ENCODE results near the gene RNF113A. TPM values are rescaled to one million over a fixed set of nuclear protein-coding genes. Genes with fewer than 3 reads are reported as not detected.

Gene RNF113A
- total and polyA plus RNA-seq, 2 of the 8 experiments (the other 6 are each of a cell fraction or from before 2014, with no cell fraction given), result 10.3 to 14.2 TPM

DNA sequence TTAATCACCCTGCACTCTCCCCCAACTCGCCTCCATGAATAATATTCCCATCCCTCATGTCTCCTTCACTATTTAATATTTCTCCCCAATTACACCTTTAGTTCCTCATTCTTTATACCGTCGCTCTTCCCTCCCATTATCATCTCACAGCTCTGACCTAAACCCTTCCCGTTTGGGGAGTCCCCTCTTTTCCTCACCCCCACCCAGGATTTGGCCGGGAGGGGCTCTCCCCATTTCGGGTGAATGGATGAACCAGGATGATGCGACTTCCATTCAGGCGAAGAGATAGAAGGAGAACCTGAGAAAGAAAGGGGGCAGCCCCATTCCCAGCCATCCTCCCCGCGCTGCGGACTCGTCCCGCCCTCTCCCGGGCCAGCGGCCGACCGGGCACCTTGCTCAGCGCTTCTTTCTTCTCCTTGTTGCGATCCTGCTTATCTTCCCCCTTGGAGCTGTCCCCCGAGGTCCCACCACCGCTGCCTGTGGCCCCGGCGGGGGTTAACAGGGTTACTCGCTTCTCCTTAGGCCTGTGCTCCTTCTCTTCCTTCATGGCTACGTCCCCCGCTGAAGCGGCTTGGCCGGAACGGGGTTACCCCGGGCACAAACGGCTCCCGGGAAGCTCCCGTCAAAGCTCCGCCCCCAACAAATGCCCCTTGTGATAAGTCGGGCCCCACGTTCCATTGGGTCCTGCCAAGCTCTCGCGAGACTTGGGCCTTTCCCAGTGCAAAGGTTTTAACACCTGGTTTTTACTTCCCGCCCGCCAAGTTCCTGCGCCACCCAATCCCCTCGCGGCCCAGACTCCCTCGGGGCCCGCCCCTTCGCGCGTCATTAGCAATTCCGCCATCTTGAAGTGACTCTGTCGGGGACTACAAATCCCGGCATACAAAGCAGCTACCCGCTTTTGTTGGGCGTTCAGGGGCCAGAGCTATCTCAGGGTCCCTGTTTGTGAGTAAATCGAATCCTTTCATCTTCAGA, 18.9 kb downstream of the RNF113A start, which contains the start of gene UPF3B (continued):
- TF ChIP-seq, protein P1, sequence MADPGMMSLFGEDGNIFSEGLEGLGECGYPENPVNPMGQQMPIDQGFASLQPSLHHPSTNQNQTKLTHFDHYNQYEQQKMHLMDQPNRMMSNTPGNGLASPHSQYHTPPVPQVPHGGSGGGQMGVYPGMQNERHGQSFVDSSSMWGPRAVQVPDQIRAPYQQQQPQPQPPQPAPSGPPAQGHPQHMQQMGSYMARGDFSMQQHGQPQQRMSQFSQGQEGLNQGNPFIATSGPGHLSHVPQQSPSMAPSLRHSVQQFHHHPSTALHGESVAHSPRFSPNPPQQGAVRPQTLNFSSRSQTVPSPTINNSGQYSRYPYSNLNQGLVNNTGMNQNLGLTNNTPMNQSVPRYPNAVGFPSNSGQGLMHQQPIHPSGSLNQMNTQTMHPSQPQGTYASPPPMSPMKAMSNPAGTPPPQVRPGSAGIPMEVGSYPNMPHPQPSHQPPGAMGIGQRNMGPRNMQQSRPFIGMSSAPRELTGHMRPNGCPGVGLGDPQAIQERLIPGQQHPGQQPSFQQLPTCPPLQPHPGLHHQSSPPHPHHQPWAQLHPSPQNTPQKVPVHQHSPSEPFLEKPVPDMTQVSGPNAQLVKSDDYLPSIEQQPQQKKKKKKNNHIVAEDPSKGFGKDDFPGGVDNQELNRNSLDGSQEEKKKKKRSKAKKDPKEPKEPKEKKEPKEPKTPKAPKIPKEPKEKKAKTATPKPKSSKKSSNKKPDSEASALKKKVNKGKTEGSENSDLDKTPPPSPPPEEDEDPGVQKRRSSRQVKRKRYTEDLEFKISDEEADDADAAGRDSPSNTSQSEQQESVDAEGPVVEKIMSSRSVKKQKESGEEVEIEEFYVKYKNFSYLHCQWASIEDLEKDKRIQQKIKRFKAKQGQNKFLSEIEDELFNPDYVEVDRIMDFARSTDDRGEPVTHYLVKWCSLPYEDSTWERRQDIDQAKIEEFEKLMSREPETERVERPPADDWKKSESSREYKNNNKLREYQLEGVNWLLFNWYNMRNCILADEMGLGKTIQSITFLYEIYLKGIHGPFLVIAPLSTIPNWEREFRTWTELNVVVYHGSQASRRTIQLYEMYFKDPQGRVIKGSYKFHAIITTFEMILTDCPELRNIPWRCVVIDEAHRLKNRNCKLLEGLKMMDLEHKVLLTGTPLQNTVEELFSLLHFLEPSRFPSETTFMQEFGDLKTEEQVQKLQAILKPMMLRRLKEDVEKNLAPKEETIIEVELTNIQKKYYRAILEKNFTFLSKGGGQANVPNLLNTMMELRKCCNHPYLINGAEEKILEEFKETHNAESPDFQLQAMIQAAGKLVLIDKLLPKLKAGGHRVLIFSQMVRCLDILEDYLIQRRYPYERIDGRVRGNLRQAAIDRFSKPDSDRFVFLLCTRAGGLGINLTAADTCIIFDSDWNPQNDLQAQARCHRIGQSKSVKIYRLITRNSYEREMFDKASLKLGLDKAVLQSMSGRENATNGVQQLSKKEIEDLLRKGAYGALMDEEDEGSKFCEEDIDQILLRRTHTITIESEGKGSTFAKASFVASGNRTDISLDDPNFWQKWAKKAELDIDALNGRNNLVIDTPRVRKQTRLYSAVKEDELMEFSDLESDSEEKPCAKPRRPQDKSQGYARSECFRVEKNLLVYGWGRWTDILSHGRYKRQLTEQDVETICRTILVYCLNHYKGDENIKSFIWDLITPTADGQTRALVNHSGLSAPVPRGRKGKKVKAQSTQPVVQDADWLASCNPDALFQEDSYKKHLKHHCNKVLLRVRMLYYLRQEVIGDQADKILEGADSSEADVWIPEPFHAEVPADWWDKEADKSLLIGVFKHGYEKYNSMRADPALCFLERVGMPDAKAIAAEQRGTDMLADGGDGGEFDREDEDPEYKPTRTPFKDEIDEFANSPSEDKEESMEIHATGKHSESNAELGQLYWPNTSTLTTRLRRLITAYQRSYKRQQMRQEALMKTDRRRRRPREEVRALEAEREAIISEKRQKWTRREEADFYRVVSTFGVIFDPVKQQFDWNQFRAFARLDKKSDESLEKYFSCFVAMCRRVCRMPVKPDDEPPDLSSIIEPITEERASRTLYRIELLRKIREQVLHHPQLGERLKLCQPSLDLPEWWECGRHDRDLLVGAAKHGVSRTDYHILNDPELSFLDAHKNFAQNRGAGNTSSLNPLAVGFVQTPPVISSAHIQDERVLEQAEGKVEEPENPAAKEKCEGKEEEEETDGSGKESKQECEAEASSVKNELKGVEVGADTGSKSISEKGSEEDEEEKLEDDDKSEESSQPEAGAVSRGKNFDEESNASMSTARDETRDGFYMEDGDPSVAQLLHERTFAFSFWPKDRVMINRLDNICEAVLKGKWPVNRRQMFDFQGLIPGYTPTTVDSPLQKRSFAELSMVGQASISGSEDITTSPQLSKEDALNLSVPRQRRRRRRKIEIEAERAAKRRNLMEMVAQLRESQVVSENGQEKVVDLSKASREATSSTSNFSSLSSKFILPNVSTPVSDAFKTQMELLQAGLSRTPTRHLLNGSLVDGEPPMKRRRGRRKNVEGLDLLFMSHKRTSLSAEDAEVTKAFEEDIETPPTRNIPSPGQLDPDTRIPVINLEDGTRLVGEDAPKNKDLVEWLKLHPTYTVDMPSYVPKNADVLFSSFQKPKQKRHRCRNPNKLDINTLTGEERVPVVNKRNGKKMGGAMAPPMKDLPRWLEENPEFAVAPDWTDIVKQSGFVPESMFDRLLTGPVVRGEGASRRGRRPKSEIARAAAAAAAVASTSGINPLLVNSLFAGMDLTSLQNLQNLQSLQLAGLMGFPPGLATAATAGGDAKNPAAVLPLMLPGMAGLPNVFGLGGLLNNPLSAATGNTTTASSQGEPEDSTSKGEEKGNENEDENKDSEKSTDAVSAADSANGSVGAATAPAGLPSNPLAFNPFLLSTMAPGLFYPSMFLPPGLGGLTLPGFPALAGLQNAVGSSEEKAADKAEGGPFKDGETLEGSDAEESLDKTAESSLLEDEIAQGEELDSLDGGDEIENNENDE (IDR thresholded peaks at IDR 0.05; ENCODE audit: insufficient replicate concordance, low read length), result no peak
- TF ChIP-seq CEBPB (IDR thresholded peaks at IDR 0.05; ENCODE audit: low read depth, low read length), result no peak

Measured in H1 (cell line).